H1 (cell line): ENCODE data around the gene MAB21L3. TPM values are rescaled to one million over a fixed set of nuclear protein-coding genes. Genes with fewer than 3 reads are reported as not detected.

Experiments used
- CTCF ChIA-PET: fragments of 300-600 bp; sonication (Branson Sonifier 250); formaldehyde crosslinking; loops from one replicate; lab custom pipeline; 2021; ENCODE audit not compliant: partially characterized antibody; lab: Charles Lee
- POLR2A ChIA-PET: fragments of 300-600 bp; sonication (Branson Sonifier 250); formaldehyde crosslinking; loops from one replicate; lab custom pipeline; 2021; ENCODE audit warnings: inconsistent platforms; ENCODE audit not compliant: partially characterized antibody; lab: Charles Lee
- DNase-seq, 2 experiments: peaks; one replicate each; pipeline versions ENCODE4 v3.0.0 to v3.0.0-alpha.2; 2010 to 2022; ENCODE audit warnings: low spot score in 2 of 2, low read depth in 1 of 2, mixed read lengths in 1 of 2
- FAIRE-seq: peaks from 2 replicates; lab custom pipeline; 2011; peaks lifted over from hg19 to GRCh38; lab: Jason Lieb, UNC
- H2AFZ ChIP-seq: 2 replicates; pipeline ENCODE4 v1.8.1; 2012; ENCODE audit warnings: low read length, inconsistent platforms
- H2AK5ac ChIP-seq: 2 replicates; pipeline ENCODE4 v1.6.1; 2013; ENCODE audit warnings: low read depth, low read length
- H2BK120ac ChIP-seq: replicated peaks from 2 replicates; pipeline ENCODE3; 2013; ENCODE audit warnings: low read depth, low read length, inconsistent platforms
- H2BK12ac ChIP-seq: 2 replicates; pipeline ENCODE4 v1.6.1; 2013; ENCODE audit warnings: low read depth, low read length
- H2BK15ac ChIP-seq: 2 replicates; pipeline ENCODE4 v1.6.1; 2013; ENCODE audit warnings: low read length
- H2BK20ac ChIP-seq: 2 replicates; pipeline ENCODE4 v1.6.1; 2013; ENCODE audit warnings: low read length
- H2BK5ac ChIP-seq: 2 replicates; pipeline ENCODE4 v1.6.1; 2013; ENCODE audit warnings: low read depth, low read length
- H3K14ac ChIP-seq: 2 replicates; pipeline ENCODE4 v1.6.1; 2013; ENCODE audit warnings: inconsistent platforms; ENCODE audit not compliant: insufficient read length
- H3K18ac ChIP-seq: 2 replicates; pipeline ENCODE4 v1.6.1; 2013; ENCODE audit warnings: low read length; ENCODE audit errors: extremely low read depth
- H3K23ac ChIP-seq: 2 replicates; pipeline ENCODE4 v1.6.1; 2013; ENCODE audit warnings: inconsistent platforms; ENCODE audit not compliant: insufficient read length
- H3K23me2 ChIP-seq: 2 replicates; pipeline ENCODE4 v1.6.1; 2013; ENCODE audit warnings: low read depth, low read length
- H3K27ac ChIP-seq: 2 replicates; pipeline ENCODE4 v1.6.1; 2011; ENCODE audit warnings: low read depth, low read length, inconsistent platforms
- H3K27me3 ChIP-seq, 4 experiments: replicated peaks in 1 of 4; 1 replicate in 1 of 4; 2 replicates in 3 of 4; pipeline versions ENCODE4 v1.6.1 to v1.8.1; 2011 to 2013; ENCODE audit warnings: low read length in 3 of 4, mild to moderate bottlenecking in 3 of 4, inconsistent platforms in 2 of 4, mixed read lengths in 2 of 4, moderate library complexity in 1 of 4; ENCODE audit not compliant: control insufficient read depth in 3 of 4, insufficient read depth in 3 of 4; ENCODE audit errors: extremely low read depth in 1 of 4
- H3K36me3 ChIP-seq, 4 experiments: 2 replicates each; pipeline versions ENCODE4 v1.6.1 to v1.8.1; 2011 to 2013; ENCODE audit warnings: mild to moderate bottlenecking in 4 of 4, low read length in 3 of 4, moderate library complexity in 2 of 4, control low read depth in 1 of 4, inconsistent platforms in 1 of 4; ENCODE audit not compliant: insufficient read depth in 4 of 4, control insufficient read depth in 2 of 4
- H3K4ac ChIP-seq: replicated peaks from 2 replicates; pipeline ENCODE3; 2013; ENCODE audit warnings: low read length, low read depth, mixed read lengths, inconsistent platforms; ENCODE audit not compliant: insufficient read length
- H3K4me1 ChIP-seq, 4 experiments: replicated peaks in 1 of 4; 1 replicate in 1 of 4; 2 replicates in 3 of 4; pipeline versions ENCODE4 v1.6.1 to v1.8.1; 2011 to 2013; ENCODE audit warnings: low read length in 3 of 4, inconsistent platforms in 2 of 4, mixed read lengths in 1 of 4; ENCODE audit not compliant: insufficient read depth in 4 of 4, control insufficient read depth in 3 of 4
- H3K4me2 ChIP-seq, 2 experiments: 2 replicates each; pipeline versions ENCODE4 v1.6.1 to v1.8.1; 2011 to 2013; ENCODE audit warnings: low read depth in 2 of 2, low read length in 2 of 2, control low read depth in 1 of 2, inconsistent platforms in 1 of 2, mild to moderate bottlenecking in 1 of 2; ENCODE audit not compliant: insufficient read depth in 1 of 2
- H3K4me3 ChIP-seq, 4 experiments: fragments of 200-600, 300-600 bp in 1 of 4; sonication (generic), shearing (Covaris generic), sonication (Bioruptor Twin) in 1 of 4; 2 replicates each; pipeline versions ENCODE4 v1.5.1 to v1.8.1; 2011 to 2016; ENCODE audit warnings: low read length in 4 of 4, low read depth in 3 of 4, control low read depth in 2 of 4, inconsistent platforms in 2 of 4, mild to moderate bottlenecking in 2 of 4, mixed read lengths in 1 of 4, moderate library complexity in 1 of 4; ENCODE audit not compliant: insufficient read depth in 2 of 4; ENCODE audit errors: extremely low read depth in 1 of 4
- H3K56ac ChIP-seq: replicated peaks from 2 replicates; pipeline ENCODE3; 2013; ENCODE audit warnings: low read depth, mild to moderate bottlenecking, mixed read lengths, low read length, inconsistent platforms; ENCODE audit not compliant: insufficient read length
- H3K79me1 ChIP-seq: 2 replicates; pipeline ENCODE4 v1.6.1; 2013; ENCODE audit warnings: low read depth, low read length, control low read depth
- H3K79me2 ChIP-seq, 2 experiments: 2 replicates each; pipeline versions ENCODE4 v1.6.1 to v1.8.1; 2012 to 2013; ENCODE audit warnings: low read length in 2 of 2, mild to moderate bottlenecking in 2 of 2, inconsistent platforms in 1 of 2; ENCODE audit not compliant: insufficient read depth in 2 of 2, control insufficient read depth in 1 of 2
- H3K9ac ChIP-seq, 4 experiments: replicated peaks in 1 of 4; 1 replicate in 1 of 4; 2 replicates in 3 of 4; pipeline versions ENCODE4 v1.6.1 to v1.8.1; 2011 to 2013; ENCODE audit warnings: low read depth in 3 of 4, low read length in 3 of 4, control low read depth in 2 of 4, mild to moderate bottlenecking in 2 of 4, moderate library complexity in 2 of 4, inconsistent platforms in 1 of 4; ENCODE audit errors: extremely low read depth in 1 of 4
- H3K9me3 ChIP-seq, 2 experiments: 2 replicates each; pipeline versions ENCODE4 v1.6.1 to v1.8.1; 2012 to 2013; ENCODE audit warnings: mild to moderate bottlenecking in 2 of 2, moderate library complexity in 2 of 2, control low read depth in 1 of 2, inconsistent platforms in 1 of 2, low read depth in 1 of 2, low read length in 1 of 2, mixed read lengths in 1 of 2; ENCODE audit not compliant: insufficient read depth in 2 of 2
- H4K20me1 ChIP-seq, 2 experiments: replicated peaks in 1 of 2; 2 replicates each; pipeline versions ENCODE3 to v1.8.1; 2011 to 2013; ENCODE audit warnings: inconsistent platforms in 2 of 2, low read length in 2 of 2, mild to moderate bottlenecking in 1 of 2; ENCODE audit not compliant: insufficient read depth in 2 of 2, control insufficient read depth in 1 of 2
- H4K5ac ChIP-seq: 2 replicates; pipeline ENCODE4 v1.6.1; 2013; ENCODE audit warnings: low read length, low read depth, mixed read lengths, inconsistent platforms; ENCODE audit not compliant: insufficient read length
- H4K8ac ChIP-seq: 2 replicates; pipeline ENCODE4 v1.8.0; 2013; ENCODE audit warnings: mild to moderate bottlenecking, moderate library complexity, low read length, inconsistent platforms; ENCODE audit not compliant: insufficient read depth; ENCODE audit errors: extremely low read depth
- H4K91ac ChIP-seq: replicated peaks from 2 replicates; pipeline ENCODE3; 2013; ENCODE audit warnings: low read length, mixed read lengths, inconsistent platforms; ENCODE audit not compliant: insufficient read length
- CTCF ChIP-seq, 3 experiments: IDR thresholded peaks; 1 replicate in 2 of 3; 2 replicates in 1 of 3; pipeline versions ENCODE4 v1.5.1 to v1.6.1; 2011; ENCODE audit warnings: low read length in 3 of 3, mild to moderate bottlenecking in 3 of 3, inconsistent platforms in 2 of 3, low read depth in 1 of 3, moderate library complexity in 1 of 3; ENCODE audit not compliant: insufficient read depth in 1 of 3; ENCODE audit errors: control extremely low read depth in 1 of 3
- RXRA ChIP-seq: IDR thresholded peaks from 2 replicates; pipeline ENCODE4 v1.6.1; 2011; ENCODE audit warnings: low read depth, mild to moderate bottlenecking, low read length, moderate library complexity; ENCODE audit not compliant: insufficient read depth
- WGBS, 2 experiments: shearing (Covaris generic) in 1 of 2; methylation state at CpG; one replicate each; pipeline versions ENCODE4 v1.1.6 to v1.1.7; 2013 to 2015; ENCODE audit warnings: low lambda C conversion rate in 2 of 2, mixed read lengths in 2 of 2, inconsistent platforms in 1 of 2, low coverage in 1 of 2, missing lambda C conversion rate in 1 of 2; ENCODE audit not compliant: insufficient replicate concordance in 2 of 2, insufficient coverage in 1 of 2, insufficient read length in 1 of 2; ENCODE audit errors: extremely low coverage in 1 of 2, missing lambda C conversion rate in 1 of 2; 5-methylcytosine and 5-hydroxymethylcytosine counted together
- polyA plus RNA-seq, 7 experiments: library from polyadenylated mRNA; depleted of rRNA in 3 of 7; stranded (reverse) in 5 of 7; unstranded in 2 of 7; fragments of >200 nt in 5 of 7; fragments of 200-250 nt in 2 of 7; gene quantifications; 1 replicate in 5 of 7; 2 replicates in 1 of 7; 4 replicates in 1 of 7; pipeline versions ENCODE4 v1.2.1 to v1.2.3, GENCODE V29; 2011 to 2013; ENCODE audit warnings: missing spikeins in 2 of 7, mixed read lengths in 2 of 7
- total RNA-seq: library from RNA; stranded (reverse); fragmentation: NEBNext Ultra II Directional; extraction: Animal tissue kit (Norgen Biotek cat#: 25700); gene quantifications from 2 replicates; pipeline ENCODE4 v1.2.1, GENCODE V29; 2021

MAB21L3 gene
- total and polyA plus RNA-seq, 2 of the 8 experiments (the other 6 are each of a cell fraction or from before 2014, with no cell fraction given), result not detected

GRCh38 chr1:116161390-116161789 lies 50.2 kb downstream of the MAB21L3 start:
- FAIRE-seq, result no peak
- Histone ChIP-seq H3K18ac (no peak overlapping the region), H3K4me3 (no peak overlapping the region)

More at GRCh38 chr1:116161390-116161789, 50.2 kb downstream of the MAB21L3 start:
- ChIA-PET POLR2A (no interaction called here), CTCF (interaction anchor here (1.3 to 2.2 kb wide), 2 partner anchors 9 to 22 kb away, joined by 3 to 4 read pairs; no protein-coding TSS in a partner anchor)
- Histone ChIP-seq H4K8ac (no peak overlapping the region), H3K79me1 (no peaks in the 10 kb centered on the region; the same call in 1 of the 2 replicates), H3K9ac (no peak overlapping the region), H3K79me2 (no peaks in the 10 kb centered on the region), H3K56ac (no peak overlapping the region), H3K27me3 (no peaks in the 10 kb centered on the region; a peak in 1 of 7 replicates), H2BK15ac (no peak overlapping the region), H2BK5ac (no peak overlapping the region), H2BK20ac (no peak overlapping the region), H3K9me3 (no peaks in the 10 kb centered on the region), H3K23me2 (no peaks in the 10 kb centered on the region), H3K36me3 (no peaks in the 10 kb centered on the region), H3K4ac (no peak overlapping the region), H2BK120ac (no peak overlapping the region), H3K23ac (no peak overlapping the region), H3K4me1 (peaks cover 0 to 3% (median 0%) of the 10 kb centered on the region in 4 experiments; a peak in 1 of 7 replicates), H2BK12ac (no peak overlapping the region), H4K91ac (no peak overlapping the region), H2AFZ (no peak overlapping the region), H3K14ac (no peak overlapping the region), H3K4me2 (no peak overlapping the region), H2AK5ac (no peak overlapping the region), H3K27ac (no peak overlapping the region), H4K5ac (no peak overlapping the region), H4K20me1 (no peaks in the 10 kb centered on the region)
- 81% methylated on average over 2 of the region's 2 CpGs; no CpG with 5 or more reads in 1 of the 2 experiments for WGBS, 2 experiments
- DNase-seq, result no peak
- TF ChIP-seq CTCF (IDR thresholded peaks at IDR 0.05; ENCODE audit: control extremely low read depth in 1 of 3, insufficient read depth in 1 of 3, low read depth in 1 of 3, low read length in 3 of 3) (no peak), RXRA (no peak)
